ENCODE results near the gene SDC3.
"Not testable (repeated sequence)": the region's sequence is repeated elsewhere in the genome, so short reads cannot be mapped to it uniquely, and the experiment has no call there.

Gene SDC3

GRCh38 chr1:30908696-30909364, at the start of gene SDC3:
SDC3 (minus strand) TSS chr1:30908758; CDS start chr1:30908586, 172 bp downstream.
- peak; percentile 54 for DNase-seq

- no peak for DNase-seq
Observed at GRCh38 chr1:30957560-30958222, 49.1 kb upstream of the SDC3 start.

GRCh38 chr1:30955448-30956015, 47.0 kb upstream of the SDC3 start:
- DNase-seq, result no peak

GRCh38 chr1:30953685-30954084, 45.1 kb upstream of the SDC3 start:
- DNase-seq, result no peak

- no peak for DNase-seq
Observed at GRCh38 chr1:30952098-30952497, 43.5 kb upstream of the SDC3 start.

GRCh38 chr1:30950700-30951099, 42.1 kb upstream of the SDC3 start:
- DNase-seq, result no peak

GRCh38 chr1:30950053-30950452, 41.5 kb upstream of the SDC3 start:
- no peak for DNase-seq

GRCh38 chr1:30949487-30949838, 40.9 kb upstream of the SDC3 start:
- DNase-seq, result not testable (repeated sequence)

- not testable (repeated sequence) for DNase-seq
Observed at GRCh38 chr1:30948813-30949486, 40.4 kb upstream of the SDC3 start.

- no peak for DNase-seq
Observed at GRCh38 chr1:30948278-30948677, 39.7 kb upstream of the SDC3 start.

- no peak for DNase-seq
Observed at GRCh38 chr1:30947212-30947611, 38.7 kb upstream of the SDC3 start.

- DNase-seq, result no peak
Observed at GRCh38 chr1:30942326-30942963, 33.9 kb upstream of the SDC3 start.

- no peak for DNase-seq
Observed at GRCh38 chr1:30940541-30940940, 32.0 kb upstream of the SDC3 start.

GRCh38 chr1:30936541-30937171, 28.1 kb upstream of the SDC3 start:
- no peak for DNase-seq

- not testable (repeated sequence) for DNase-seq
Observed at GRCh38 chr1:30935758-30936157, 27.2 kb upstream of the SDC3 start.

GRCh38 chr1:30934613-30935012, 26.1 kb upstream of the SDC3 start:
- DNase-seq, result no peak

- DNase-seq, result no peak
Observed at GRCh38 chr1:30933874-30934252, 25.3 kb upstream of the SDC3 start.

- DNase-seq, result no peak
Observed at GRCh38 chr1:30930631-30931173, 22.1 kb upstream of the SDC3 start.

- DNase-seq, result no peak
Observed at GRCh38 chr1:30929944-30930525, 21.5 kb upstream of the SDC3 start.

GRCh38 chr1:30929135-30929889, 20.8 kb upstream of the SDC3 start:
- DNase-seq, result peak; percentile 79

- DNase-seq, result no peak
Observed at GRCh38 chr1:30928789-30929134, 20.2 kb upstream of the SDC3 start.

GRCh38 chr1:30928171-30928570, 19.6 kb upstream of the SDC3 start:
- DNase-seq, result no peak

Measured in hematopoietic multipotent progenitor cell treated with erythropoietin and hydrocortisone succinate and interleukin-3 and kit ligand, for 6 days (in vitro differentiated cells).